ENCODE results near the gene CRYGA.
"Not testable (repeated sequence)": the region's sequence is repeated elsewhere in the genome, so short reads cannot be mapped to it uniquely, and the experiment has no call there.

Gene CRYGA

DNA sequence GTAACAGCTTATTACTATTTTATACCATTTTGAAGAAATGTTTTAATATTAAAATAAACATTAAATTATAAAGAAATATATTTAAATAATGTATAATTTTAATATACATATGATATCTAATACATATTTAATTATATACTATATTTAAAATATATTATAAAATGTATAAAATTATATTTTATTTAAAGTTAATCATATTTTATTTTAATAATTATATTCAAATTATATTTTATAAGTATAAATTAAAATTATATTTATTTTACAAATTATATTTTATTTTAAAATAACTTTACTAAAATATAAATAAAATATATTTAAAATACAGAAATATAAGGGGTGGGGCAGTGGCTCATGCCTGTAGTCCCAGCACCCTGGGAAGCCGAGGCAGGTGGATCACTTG is 41.1 kb downstream of the CRYGA start:
- DNase-seq (ENCODE audit: extremely low read depth, low read depth), result no peak
- TF ChIP-seq, protein P1, sequence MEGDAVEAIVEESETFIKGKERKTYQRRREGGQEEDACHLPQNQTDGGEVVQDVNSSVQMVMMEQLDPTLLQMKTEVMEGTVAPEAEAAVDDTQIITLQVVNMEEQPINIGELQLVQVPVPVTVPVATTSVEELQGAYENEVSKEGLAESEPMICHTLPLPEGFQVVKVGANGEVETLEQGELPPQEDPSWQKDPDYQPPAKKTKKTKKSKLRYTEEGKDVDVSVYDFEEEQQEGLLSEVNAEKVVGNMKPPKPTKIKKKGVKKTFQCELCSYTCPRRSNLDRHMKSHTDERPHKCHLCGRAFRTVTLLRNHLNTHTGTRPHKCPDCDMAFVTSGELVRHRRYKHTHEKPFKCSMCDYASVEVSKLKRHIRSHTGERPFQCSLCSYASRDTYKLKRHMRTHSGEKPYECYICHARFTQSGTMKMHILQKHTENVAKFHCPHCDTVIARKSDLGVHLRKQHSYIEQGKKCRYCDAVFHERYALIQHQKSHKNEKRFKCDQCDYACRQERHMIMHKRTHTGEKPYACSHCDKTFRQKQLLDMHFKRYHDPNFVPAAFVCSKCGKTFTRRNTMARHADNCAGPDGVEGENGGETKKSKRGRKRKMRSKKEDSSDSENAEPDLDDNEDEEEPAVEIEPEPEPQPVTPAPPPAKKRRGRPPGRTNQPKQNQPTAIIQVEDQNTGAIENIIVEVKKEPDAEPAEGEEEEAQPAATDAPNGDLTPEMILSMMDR (IDR thresholded peaks at IDR 0.05; ENCODE audit: low read depth, low read length), result no peak

DNA sequence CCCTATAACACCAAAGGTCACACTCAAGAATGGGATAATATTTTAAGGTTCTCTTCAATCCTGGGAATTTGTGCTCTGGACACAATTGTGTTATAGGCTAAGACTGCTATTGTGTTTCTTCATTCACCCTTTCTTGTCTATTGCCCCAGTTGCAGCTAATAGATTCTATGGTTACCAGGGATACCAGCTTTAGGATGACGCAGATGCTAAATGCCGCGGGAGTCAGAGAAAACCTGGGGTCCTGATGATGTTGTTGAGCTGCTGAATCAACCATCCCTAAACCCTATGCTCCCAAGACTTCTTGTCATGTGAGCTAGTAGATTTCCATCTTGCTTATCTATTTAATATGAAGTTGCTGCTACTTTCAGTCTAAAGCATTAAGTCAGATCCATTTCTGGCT is 44.5 kb downstream of the CRYGA start:
- TF ChIP-seq, protein P1 (IDR thresholded peaks at IDR 0.05; ENCODE audit: low read depth, low read length), result no peak
- DNase-seq (ENCODE audit: extremely low read depth, low read depth), result no peak

DNA sequence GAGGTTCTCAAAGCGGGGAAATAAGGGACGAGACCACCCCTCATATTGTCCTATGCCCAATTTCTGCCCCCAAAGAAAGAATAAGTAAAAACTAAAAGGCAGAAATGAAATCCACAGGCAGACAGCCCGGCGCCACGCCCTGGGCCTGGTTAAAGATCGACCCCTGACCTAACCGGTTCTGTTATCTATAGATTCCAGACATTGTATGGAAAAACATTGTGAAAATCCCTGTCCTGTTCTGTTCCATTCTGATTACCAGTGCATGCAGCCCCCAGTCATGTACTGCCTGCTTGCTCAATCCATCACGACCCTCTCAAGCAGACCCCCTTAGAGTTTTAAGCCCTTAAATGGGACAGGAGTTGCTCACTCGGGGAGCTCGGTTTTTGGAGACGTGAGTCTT is 46.0 kb downstream of the CRYGA start:
- DNase-seq (ENCODE audit: extremely low read depth, low read depth), result not testable (repeated sequence)

DNA sequence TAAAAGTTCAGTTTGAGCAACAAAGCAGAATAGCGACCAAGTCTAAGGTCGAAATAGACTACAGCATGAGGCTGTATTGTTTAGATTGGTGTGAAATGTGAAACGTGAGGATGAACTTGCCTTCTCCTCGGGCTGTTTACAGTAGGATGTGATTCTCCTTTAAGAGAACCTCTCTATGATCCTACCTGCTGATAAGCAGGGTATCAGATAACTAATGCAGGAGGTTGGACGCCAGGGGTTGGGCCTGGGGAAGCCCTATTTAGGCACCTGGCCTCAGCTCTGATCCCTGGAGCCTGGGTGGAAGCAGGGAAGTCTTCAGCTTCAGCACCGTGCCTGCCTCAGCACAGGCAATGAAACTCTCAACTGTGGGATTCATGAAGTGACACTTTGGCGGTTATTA is 50.4 kb downstream of the CRYGA start:
- TF ChIP-seq, protein P1 (IDR thresholded peaks at IDR 0.05; ENCODE audit: low read depth, low read length), result no peak

DNA sequence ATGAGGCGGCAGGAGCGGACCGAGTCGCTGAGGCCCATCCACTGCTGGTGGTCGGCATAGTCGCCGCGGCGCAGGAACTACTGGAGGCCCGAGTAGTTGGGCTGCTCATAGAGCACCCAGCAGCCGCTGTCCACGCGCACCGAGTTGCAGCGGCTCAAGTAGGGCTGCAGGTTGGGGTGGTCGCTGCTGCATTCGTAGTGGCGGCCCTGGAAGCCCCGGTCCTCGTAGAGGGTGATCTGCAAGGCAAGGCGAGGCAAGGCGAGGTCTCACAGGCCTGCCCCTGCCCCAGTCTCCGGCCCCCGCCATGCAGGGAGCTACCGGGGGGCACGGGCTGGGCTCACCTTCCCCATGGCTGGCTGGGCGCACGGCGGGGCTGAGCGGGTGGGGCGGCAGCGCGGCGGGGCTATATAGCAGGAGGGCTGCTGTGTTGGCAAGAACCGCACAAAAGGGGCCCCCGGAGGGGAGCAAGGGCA is 51.1 kb downstream of the CRYGA start:
- DNase-seq (ENCODE audit: extremely low read depth, low read depth), result not testable (repeated sequence)

More for the DNA sequence above, 50.4 kb downstream of the CRYGA start:
- DNase-seq (ENCODE audit: extremely low read depth, low read depth), result no peak
